Measurements from ENCODE around the gene TBC1D28. TPM values are rescaled to one million over a fixed set of nuclear protein-coding genes. Genes with fewer than 3 reads are reported as not detected.
"Not testable (repeated sequence)": the region's sequence is repeated elsewhere in the genome, so short reads cannot be mapped to it uniquely, and the experiment has no call there.

The TBC1D28 gene
- total RNA-seq, 1 donor from 2014 or later: not detected

DNA sequence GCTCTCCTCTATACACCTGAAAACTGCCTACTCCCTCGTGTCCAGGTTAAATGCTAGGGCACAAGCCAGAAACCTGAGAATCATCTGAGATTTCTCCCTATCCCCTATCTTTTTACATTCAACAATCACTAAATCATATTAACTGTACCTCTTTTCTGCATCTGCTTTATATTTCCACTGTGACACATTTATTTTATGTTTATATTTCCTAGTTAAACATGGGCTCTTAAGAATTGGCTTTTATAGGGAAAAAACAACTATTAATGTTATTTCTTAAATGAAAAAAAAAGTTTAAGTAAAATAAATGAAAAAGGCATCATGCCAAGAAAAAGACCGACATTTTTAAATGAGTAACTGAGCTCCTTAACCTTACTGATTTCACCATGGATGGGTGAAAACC lies 26.6 kb downstream of the TBC1D28 start:
- DNase-seq (ENCODE audit: low spot score): not testable (repeated sequence)

DNA sequence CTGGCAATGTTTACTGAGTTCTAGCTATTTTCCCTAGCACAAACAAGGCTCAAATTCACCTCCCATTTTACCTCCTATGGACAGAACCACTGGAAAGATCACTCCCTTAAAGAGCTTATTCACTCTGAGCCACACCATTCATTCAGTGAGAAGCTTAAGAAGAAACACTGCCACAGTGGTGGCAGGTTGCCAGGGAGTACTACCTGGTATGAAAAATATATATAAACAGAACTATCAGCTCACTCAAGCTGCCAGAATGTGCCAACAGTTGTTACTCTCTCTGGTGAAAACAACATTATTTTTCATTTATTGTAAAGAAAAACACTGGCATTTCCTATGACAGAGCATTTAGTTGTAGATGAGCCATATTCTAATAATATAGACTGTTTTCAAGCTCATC lies 31.2 kb downstream of the TBC1D28 start:
- DNase-seq (ENCODE audit: low spot score): not testable (repeated sequence)

DNA sequence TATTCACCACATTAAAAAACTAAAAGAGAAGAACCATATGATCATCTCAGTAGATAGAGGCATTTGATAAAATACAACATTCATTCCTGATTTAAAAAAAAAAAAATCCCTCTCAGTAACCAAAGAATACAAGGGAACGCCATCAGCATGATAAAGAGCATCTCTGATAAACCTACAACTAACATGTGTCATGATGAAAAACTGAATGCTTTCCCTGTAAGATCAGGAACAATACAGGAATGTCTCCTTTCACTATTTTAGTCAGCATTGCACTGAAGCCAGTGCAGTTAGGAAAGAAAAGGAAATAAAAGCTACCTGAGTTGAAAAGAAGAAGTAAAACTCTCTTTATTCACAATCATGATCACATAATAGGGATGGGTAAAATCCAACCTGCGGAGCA lies 51.1 kb downstream of the TBC1D28 start:
- not testable (repeated sequence) for DNase-seq (ENCODE audit: low spot score)

Other genes with a start within 250 kb of the TBC1D28 start
- gene LGALS9C, start 167.6 kb downstream of the TBC1D28 start, total RNA-seq: not detected
- gene FOXO3B, start 37.9 kb upstream of the TBC1D28 start, total RNA-seq: 2.1 TPM
- gene FBXW10, start 99.7 kb upstream of the TBC1D28 start, total RNA-seq: 0.51 TPM
- gene TVP23B, start 136.8 kb upstream of the TBC1D28 start, total RNA-seq: 41.1 TPM
- 15.8 TPM for gene PRPSAP2, start 213.7 kb upstream of the TBC1D28 start, total RNA-seq

Measured in mesenteric fat pad (tissue), 1 donor.